Peyer's patch (tissue), 4 donors: ENCODE measurements around the gene ATRIP. TPM values are rescaled to one million over a fixed set of nuclear protein-coding genes. Genes with fewer than 3 reads are reported as not detected.
A peak's percentile ranks its signal among the peaks of the same experiment; 100 is the strongest.

Experiments used
- DNase-seq, 3 donors: peaks; one replicate each; pipeline ENCODE4 v3.0.0-alpha.2; 2017 to 2019
- H3K27ac ChIP-seq, 4 donors: fragments of 200-600 bp; sonication (generic); one replicate each; pipeline ENCODE4 v1.5.1; 2016 to 2019
- H3K27me3 ChIP-seq, 2 donors: fragments of 200-600 bp; sonication (generic); one replicate each; pipeline ENCODE4 v1.5.1; 2019
- H3K36me3 ChIP-seq, 3 donors: fragments of 200-600 bp; sonication (generic); one replicate each; pipeline ENCODE4 v1.5.1; 2016 to 2019
- H3K4me1 ChIP-seq, 4 donors: fragments of 200-600 bp; sonication (generic); one replicate each; pipeline ENCODE4 v1.5.1; 2016 to 2019
- H3K4me3 ChIP-seq, 4 donors: fragments of 200-600 bp; sonication (generic); 1 replicate in 3 of 4; 2 replicates in 1 of 4; pipeline ENCODE4 v1.5.1; 2016 to 2019; ENCODE audit warnings: mild to moderate bottlenecking in 1 of 4
- H3K9me3 ChIP-seq, 4 donors: fragments of 200-600 bp; sonication (generic); one replicate each; pipeline ENCODE4 v1.5.1; 2016 to 2019; ENCODE audit warnings: mild to moderate bottlenecking in 1 of 4
- POLR2A ChIP-seq, 2 donors: fragments of 450-650 bp; IDR thresholded peaks; one replicate each; pipeline ENCODE4 v1.5.1; 2017; ENCODE audit warnings: antibody characterized with exemption in 2 of 2, mild to moderate bottlenecking in 2 of 2, moderate library complexity in 2 of 2
- total RNA-seq, 4 donors: library from RNA; depleted of rRNA; stranded (reverse); fragments of >200 nt; gene quantifications; one replicate each; pipeline ENCODE4 v1.1.0, GENCODE V29; 2016
- TF ChIP-seq, protein P1 (sequence below), 6 experiments: fragments of 450-650 bp in 4 of 6; fragments of 200-600 bp in 2 of 6; sonication (generic) in 1 of 6; IDR thresholded peaks; one replicate each; pipeline ENCODE4 v1.5.1; 2017 to 2019; ENCODE audit warnings: antibody characterized with exemption in 6 of 6, mild to moderate bottlenecking in 3 of 6, moderate library complexity in 1 of 6

Gene ATRIP
- total RNA-seq, 4 donors from 2014 or later = 2.6 to 13.2 (median 6.0) TPM

DNA sequence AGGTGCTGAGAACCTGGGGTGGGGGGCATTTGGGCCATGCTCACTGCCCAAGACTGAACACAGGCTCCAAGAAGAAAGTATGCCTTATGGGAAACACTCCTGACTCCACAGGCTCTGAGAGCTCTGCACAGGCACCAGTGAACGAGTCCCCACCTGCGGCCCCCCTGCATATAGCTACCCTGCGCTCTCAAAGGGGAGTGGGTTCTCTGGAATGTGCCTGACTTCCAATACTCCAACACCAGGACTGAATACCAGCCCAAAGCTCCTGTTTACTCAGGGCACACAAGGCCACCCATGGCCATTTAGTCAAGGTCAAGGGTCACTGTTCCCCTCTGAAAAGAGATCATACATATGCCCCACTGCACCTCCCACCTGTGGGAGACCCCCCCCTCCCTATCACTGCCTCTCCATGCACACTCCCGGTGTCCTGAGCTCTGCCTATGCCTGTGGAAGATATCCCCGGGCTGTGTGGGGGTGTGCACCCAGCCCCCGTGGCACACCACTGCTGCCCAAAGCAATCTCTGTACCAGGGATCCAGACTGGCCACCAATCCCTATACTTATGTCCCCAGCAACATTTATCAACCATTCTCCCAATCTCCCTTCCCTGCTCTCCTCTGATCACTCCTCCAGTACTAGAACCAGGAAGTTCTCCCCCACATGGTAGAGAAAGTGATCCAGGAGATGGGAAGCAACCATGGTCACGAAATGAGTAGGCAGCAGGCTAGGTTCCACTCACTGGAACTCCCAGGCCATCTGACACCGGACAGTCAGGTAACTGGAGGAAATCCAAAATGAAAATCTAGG is 15.1 kb upstream of the ATRIP start:
- DNase-seq = peak in 1 of 3 donors; percentile 43
- Histone ChIP-seq H3K27ac (peak overlapping the region in 2 of 4 donors; percentile 80 to 98), H3K4me1 (peaks cover 3 to 61% (median 10%) of the 10 kb centered on the region in 4 donors)

DNA sequence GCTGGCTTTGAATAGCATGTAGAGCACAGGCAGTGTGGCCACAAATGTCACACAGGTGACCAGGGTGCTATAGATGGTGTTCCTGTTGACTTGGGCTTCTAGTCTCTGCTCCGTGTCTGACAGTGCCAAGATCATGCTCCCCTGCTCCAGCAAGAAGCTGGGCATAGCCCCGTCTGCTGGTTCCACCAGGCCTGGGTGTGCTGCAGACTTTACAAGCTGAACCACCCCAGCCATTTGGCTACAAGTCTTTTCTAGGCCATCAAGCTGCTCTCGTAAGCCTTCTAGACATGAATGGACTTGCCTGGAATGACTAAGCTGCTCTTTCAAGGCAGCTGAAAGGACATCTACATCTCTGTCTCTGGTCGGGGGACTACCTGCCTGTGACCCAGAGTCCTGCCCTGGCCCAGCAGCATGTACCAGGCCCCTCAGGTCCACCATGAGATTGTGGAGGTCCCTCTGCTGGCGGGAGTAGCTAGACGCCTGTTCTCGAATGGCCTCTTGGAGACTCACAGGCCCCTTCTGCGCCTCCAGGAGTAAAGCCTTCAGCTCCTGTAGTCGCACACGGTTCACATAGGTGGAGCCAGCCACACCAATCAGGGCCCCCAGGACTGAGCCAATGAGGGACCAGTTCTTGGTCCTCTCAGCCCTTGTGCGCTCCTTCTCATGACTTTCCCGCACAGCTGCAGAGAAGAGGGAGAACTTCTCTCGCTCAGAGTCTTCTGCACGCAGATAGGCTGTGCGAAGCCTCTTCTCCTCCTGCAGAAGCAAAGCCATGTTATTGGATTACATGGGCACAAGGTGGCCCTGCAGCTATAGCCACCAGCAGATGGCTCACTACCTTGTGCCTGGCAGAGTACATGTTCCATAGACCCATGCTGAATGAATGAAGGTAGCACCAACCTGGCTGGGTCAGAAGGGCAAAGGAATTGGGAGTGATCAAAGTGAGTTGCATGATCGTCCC is 13.8 kb upstream of the ATRIP start:
- TF ChIP-seq, protein P1, sequence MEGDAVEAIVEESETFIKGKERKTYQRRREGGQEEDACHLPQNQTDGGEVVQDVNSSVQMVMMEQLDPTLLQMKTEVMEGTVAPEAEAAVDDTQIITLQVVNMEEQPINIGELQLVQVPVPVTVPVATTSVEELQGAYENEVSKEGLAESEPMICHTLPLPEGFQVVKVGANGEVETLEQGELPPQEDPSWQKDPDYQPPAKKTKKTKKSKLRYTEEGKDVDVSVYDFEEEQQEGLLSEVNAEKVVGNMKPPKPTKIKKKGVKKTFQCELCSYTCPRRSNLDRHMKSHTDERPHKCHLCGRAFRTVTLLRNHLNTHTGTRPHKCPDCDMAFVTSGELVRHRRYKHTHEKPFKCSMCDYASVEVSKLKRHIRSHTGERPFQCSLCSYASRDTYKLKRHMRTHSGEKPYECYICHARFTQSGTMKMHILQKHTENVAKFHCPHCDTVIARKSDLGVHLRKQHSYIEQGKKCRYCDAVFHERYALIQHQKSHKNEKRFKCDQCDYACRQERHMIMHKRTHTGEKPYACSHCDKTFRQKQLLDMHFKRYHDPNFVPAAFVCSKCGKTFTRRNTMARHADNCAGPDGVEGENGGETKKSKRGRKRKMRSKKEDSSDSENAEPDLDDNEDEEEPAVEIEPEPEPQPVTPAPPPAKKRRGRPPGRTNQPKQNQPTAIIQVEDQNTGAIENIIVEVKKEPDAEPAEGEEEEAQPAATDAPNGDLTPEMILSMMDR (IDR thresholded peaks at IDR 0.05) = peak in 4 of 6 experiments; percentile 7 to 58 (median 46)
- no peak for TF ChIP-seq POLR2A (IDR thresholded peaks at IDR 0.05)
- Histone ChIP-seq H3K9me3 (no peaks in the 10 kb centered on the region), H3K4me3 (peak overlapping the region in 1 of 4 donors; percentile 26), H3K27me3 (no peaks in the 10 kb centered on the region), H3K4me1 (peaks cover 3 to 48% (median 10%) of the 10 kb centered on the region in 4 donors), H3K27ac (peak overlapping the region in 3 of 4 donors; percentile 67 to 86 (median 77)), H3K36me3 (peaks cover 0 to 5% (median 0%) of the 10 kb centered on the region in 3 donors)
- DNase-seq = peak in 2 of 3 donors; percentile 51 to 62

More for the DNA sequence above, 15.1 kb upstream of the ATRIP start:
- no peaks in the 10 kb centered on the region for H3K27me3 ChIP-seq
- peaks cover 0 to 5% (median 0%) of the 10 kb centered on the region in 3 donors for H3K36me3 ChIP-seq
- TF ChIP-seq POLR2A (IDR thresholded peaks at IDR 0.05) = no peak
- TF ChIP-seq, protein P1 (IDR thresholded peaks at IDR 0.05) = no peak
- H3K9me3 ChIP-seq = no peaks in the 10 kb centered on the region
- H3K4me3 ChIP-seq = no peak overlapping the region

DNA sequence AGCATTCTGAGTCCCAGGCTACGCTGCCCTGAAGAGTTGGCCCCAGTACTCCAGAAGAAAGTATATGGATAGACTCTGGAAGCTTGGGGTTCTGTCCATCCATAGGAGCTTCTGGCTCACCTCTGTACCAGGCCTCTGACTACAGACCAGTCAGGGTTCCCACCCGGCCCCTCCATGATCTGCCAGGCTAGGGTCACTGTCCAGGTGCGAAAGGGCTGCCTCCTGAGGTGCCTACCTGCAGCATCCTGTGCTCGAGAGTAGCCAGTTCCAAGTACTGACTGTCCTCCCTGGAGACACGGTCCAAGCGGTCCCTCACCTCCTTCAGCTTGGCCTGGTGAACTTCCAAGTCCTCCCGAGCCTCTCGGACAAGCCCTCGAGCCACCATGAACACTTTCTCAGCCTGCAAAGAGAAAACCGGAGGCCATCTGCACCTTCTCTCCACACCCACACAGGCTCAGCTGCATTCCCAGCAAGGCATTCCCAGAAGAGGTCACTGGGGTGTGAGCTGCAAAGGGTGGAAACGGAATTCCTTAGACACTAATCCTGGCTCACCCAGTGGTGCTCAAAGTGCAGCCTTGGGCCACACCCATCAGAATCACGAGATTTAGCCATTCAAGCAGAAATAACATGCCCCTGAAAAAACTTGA is 12.9 kb upstream of the ATRIP start:
- H3K27ac ChIP-seq = peak overlapping the region in 3 of 4 donors; percentile 67 to 86 (median 77)
- peak in 1 of 2 donors; percentile 56 for TF ChIP-seq POLR2A (IDR thresholded peaks at IDR 0.05)
- TF ChIP-seq, protein P1 (IDR thresholded peaks at IDR 0.05) = no peak
- no peaks in the 10 kb centered on the region for H3K27me3 ChIP-seq
- H3K36me3 ChIP-seq = peaks cover 0 to 5% (median 0%) of the 10 kb centered on the region in 3 donors
- no peaks in the 10 kb centered on the region for H3K9me3 ChIP-seq
- DNase-seq = peak in 2 of 3 donors; percentile 79
- peak overlapping the region in 2 of 4 donors; percentile 24 to 26 for H3K4me3 ChIP-seq
- H3K4me1 ChIP-seq = peaks cover 3 to 41% (median 10%) of the 10 kb centered on the region in 4 donors

DNA sequence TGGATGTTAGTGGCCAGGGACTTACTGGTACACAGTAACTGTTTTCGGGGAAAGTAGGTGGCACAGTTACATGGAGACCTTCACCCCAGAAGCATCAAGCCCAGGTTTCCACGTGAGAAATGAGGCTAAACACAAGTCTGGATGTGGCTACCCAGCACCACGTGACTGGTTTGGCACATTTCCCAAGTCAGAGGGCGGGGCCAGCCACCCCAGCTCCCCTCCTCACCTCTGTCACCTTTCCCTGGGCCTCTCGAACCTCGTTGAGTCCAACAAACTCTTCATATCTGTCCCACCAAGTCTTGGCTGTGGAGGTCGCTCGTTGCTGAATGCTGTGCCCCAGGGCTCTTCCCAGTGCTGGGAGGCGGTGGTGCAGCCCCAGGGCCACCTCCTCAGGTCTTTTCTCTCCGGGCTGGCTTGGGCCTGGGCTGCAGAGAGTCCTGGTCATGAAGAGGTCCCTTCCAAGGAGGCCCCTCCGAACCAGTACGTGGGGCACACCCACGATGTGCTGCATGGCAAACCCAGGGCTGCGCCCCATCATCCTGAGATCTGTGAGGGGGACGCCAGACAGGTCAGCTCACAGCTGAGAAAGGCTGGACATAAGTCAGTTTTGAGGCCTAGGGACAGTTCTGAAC is 11.8 kb upstream of the ATRIP start:
- Histone ChIP-seq H3K9me3 (no peaks in the 10 kb centered on the region), H3K4me1 (peaks cover 5 to 50% (median 10%) of the 10 kb centered on the region in 4 donors), H3K27ac (peak overlapping the region in 3 of 4 donors; percentile 50 to 86 (median 77)), H3K4me3 (no peak overlapping the region), H3K36me3 (peaks cover 0 to 5% (median 0%) of the 10 kb centered on the region in 3 donors), H3K27me3 (no peaks in the 10 kb centered on the region)
- DNase-seq = peak in 2 of 3 donors; percentile 64 to 69
- TF ChIP-seq, protein P1 (IDR thresholded peaks at IDR 0.05) = no peak
- TF ChIP-seq POLR2A (IDR thresholded peaks at IDR 0.05) = no peak
